Osteocyte (in vitro differentiated cells): ENCODE data around the gene POPDC3. TPM values are rescaled to one million over a fixed set of nuclear protein-coding genes. Genes with fewer than 3 reads are reported as not detected.

ENCODE experiments used
- DNase-seq: peaks from one replicate; pipeline ENCODE4 v3.0.0; 2021; ENCODE audit warnings: mixed read lengths; ENCODE audit not compliant: unreplicated experiment; ENCODE audit errors: extremely low spot score
- H3K27ac Mint-ChIP-seq: one replicate; pipeline ENCODE4 v1.8.0; 2021; ENCODE audit warnings: mild to moderate bottlenecking, mixed read lengths; ENCODE audit not compliant: unreplicated experiment
- H3K27me3 Mint-ChIP-seq: one replicate; pipeline ENCODE4 v1.8.0; 2021; ENCODE audit warnings: mixed read lengths; ENCODE audit not compliant: unreplicated experiment
- H3K36me3 Mint-ChIP-seq: one replicate; pipeline ENCODE4 v1.8.0; 2021; ENCODE audit warnings: mixed read lengths; ENCODE audit not compliant: unreplicated experiment
- H3K4me1 Mint-ChIP-seq: one replicate; pipeline ENCODE4 v1.8.0; 2021; ENCODE audit warnings: mixed read lengths; ENCODE audit not compliant: unreplicated experiment
- H3K4me3 Mint-ChIP-seq: one replicate; pipeline ENCODE4 v1.8.0; 2021; ENCODE audit warnings: mild to moderate bottlenecking, moderate library complexity, mixed read lengths; ENCODE audit not compliant: unreplicated experiment
- H3K9me3 Mint-ChIP-seq: one replicate; pipeline ENCODE4 v1.8.0; 2021; ENCODE audit warnings: mixed read lengths; ENCODE audit not compliant: unreplicated experiment
- total RNA-seq: library from RNA; stranded (reverse); gene quantifications from 2 replicates; pipeline ENCODE4 v1.2.1, GENCODE V29; 2021
- TF ChIP-seq, protein P1 (sequence below): fragments of 200-600 bp; sonication (generic); IDR thresholded peaks from 2 replicates; pipeline ENCODE4 v1.5.0; 2021; ENCODE audit warnings: antibody characterized with exemption, mild to moderate bottlenecking, moderate library complexity

Gene POPDC3
- total RNA-seq, 1 donor from 2014 or later, result 2.1 TPM

DNA sequence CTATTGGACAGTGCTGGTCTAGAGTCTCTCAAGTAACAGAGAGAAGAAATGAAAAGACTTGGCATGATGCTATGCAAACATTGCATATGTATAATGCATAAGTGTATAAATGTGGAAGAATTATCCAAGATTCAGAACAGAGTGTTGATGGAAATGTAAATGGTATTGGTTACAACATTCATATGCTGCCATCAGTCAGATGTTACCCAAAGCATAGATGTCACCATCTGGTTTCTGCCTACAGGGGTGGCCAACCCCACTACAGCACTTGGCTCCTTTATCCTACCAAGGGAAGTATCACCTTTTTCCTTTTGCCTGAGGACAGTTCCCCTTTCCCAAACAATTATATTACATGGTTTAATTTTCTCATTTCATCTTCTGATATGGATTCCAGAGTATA lies 11.9 kb downstream of the POPDC3 start:
- no peak overlapping the region for H3K4me3 Mint-ChIP-seq
- TF ChIP-seq, protein P1, sequence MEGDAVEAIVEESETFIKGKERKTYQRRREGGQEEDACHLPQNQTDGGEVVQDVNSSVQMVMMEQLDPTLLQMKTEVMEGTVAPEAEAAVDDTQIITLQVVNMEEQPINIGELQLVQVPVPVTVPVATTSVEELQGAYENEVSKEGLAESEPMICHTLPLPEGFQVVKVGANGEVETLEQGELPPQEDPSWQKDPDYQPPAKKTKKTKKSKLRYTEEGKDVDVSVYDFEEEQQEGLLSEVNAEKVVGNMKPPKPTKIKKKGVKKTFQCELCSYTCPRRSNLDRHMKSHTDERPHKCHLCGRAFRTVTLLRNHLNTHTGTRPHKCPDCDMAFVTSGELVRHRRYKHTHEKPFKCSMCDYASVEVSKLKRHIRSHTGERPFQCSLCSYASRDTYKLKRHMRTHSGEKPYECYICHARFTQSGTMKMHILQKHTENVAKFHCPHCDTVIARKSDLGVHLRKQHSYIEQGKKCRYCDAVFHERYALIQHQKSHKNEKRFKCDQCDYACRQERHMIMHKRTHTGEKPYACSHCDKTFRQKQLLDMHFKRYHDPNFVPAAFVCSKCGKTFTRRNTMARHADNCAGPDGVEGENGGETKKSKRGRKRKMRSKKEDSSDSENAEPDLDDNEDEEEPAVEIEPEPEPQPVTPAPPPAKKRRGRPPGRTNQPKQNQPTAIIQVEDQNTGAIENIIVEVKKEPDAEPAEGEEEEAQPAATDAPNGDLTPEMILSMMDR, result no peak
- no peaks in the 10 kb centered on the region for H3K36me3 Mint-ChIP-seq
- H3K4me1 Mint-ChIP-seq, result peaks cover 9% of the 10 kb centered on the region
- H3K27ac Mint-ChIP-seq, result no peak overlapping the region
- no peaks in the 10 kb centered on the region for H3K27me3 Mint-ChIP-seq
- DNase-seq, result no peak
- no peaks in the 10 kb centered on the region for H3K9me3 Mint-ChIP-seq

- DNase-seq, result no peak
- no peak overlapping the region for H3K27ac Mint-ChIP-seq
- no peak overlapping the region for H3K4me3 Mint-ChIP-seq
- TF ChIP-seq, protein P1, result no peak
- H3K9me3 Mint-ChIP-seq, result no peaks in the 10 kb centered on the region
- H3K36me3 Mint-ChIP-seq, result no peaks in the 10 kb centered on the region
- peaks cover 16% of the 10 kb centered on the region for H3K4me1 Mint-ChIP-seq
- H3K27me3 Mint-ChIP-seq, result no peaks in the 10 kb centered on the region
These were observed 15.4 kb downstream of the POPDC3 start for GRCh38 chr6:105164418-105164817.

DNA sequence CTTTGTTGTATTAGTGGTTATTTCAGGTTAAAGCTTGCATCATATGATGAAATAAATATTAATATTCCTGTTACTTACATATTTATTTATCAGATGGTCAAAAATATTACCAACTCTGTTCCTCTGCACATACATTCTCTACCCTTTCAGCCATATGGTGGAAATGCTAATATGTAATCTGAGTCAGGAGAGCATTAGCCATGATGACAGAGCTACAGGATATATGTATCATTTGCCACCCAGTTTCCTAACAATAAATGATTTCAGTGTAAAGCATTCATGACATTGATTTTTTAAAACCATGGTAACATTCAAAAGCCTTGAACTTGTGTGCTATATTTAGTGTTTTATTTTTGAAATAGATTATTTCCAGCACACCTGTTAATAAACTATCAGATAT lies 16.6 kb downstream of the POPDC3 start:
- Mint-ChIP-seq H3K9me3 (no peaks in the 10 kb centered on the region), H3K4me1 (peaks cover 19% of the 10 kb centered on the region), H3K4me3 (no peak overlapping the region), H3K36me3 (no peaks in the 10 kb centered on the region), H3K27me3 (no peaks in the 10 kb centered on the region), H3K27ac (no peak overlapping the region)
- no peak for DNase-seq
- TF ChIP-seq, protein P1, result no peak

DNA sequence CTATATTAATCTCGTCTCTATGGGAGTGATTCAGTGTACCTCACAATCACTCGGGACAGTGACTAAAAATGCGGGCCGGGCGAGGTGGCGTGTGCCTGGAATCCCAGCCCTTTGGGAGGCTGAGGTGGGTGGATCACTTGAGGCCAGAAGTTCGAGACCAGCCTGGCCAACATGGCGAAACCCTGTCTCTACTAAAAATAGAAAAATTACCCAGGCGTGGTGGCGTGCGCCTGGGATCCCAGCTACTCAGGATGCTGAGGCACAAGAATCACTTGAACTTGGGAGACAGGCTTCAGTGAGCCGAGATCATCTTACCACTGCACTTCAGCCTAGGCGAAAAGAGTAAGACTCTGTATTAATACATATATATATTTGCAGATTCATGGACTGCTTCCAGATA lies 17.4 kb downstream of the POPDC3 start:
- TF ChIP-seq, protein P1, result no peak
- Mint-ChIP-seq H3K27me3 (no peaks in the 10 kb centered on the region), H3K27ac (no peak overlapping the region), H3K4me1 (peaks cover 25% of the 10 kb centered on the region), H3K9me3 (no peaks in the 10 kb centered on the region), H3K4me3 (no peak overlapping the region), H3K36me3 (no peaks in the 10 kb centered on the region)
- no peak for DNase-seq

- H3K27me3 Mint-ChIP-seq, result no peaks in the 10 kb centered on the region
- no peak overlapping the region for H3K27ac Mint-ChIP-seq
- no peaks in the 10 kb centered on the region for H3K36me3 Mint-ChIP-seq
- H3K4me1 Mint-ChIP-seq, result peaks cover 25% of the 10 kb centered on the region
- no peaks in the 10 kb centered on the region for H3K9me3 Mint-ChIP-seq
- TF ChIP-seq, protein P1, result no peak
- no peak for DNase-seq
- no peak overlapping the region for H3K4me3 Mint-ChIP-seq
These were observed 18.4 kb downstream of the POPDC3 start for GRCh38 chr6:105161421-105161820.
